HFFc6 (cell line): Measurements from ENCODE around the gene BARX1. TPM values are rescaled to one million over a fixed set of nuclear protein-coding genes. Genes with fewer than 3 reads are reported as not detected.

Source experiments
- DNase-seq: peaks from one replicate; pipeline ENCODE4 v3.0.0-alpha.2; 2018
- H3K27ac Mint-ChIP-seq: 2 replicates; pipeline ENCODE4 v1.8.0; 2020; ENCODE audit warnings: mild to moderate bottlenecking, mixed read lengths
- H3K27me3 Mint-ChIP-seq: 2 replicates; pipeline ENCODE4 v1.8.0; 2021; ENCODE audit warnings: mild to moderate bottlenecking, moderate library complexity, mixed read lengths; ENCODE audit not compliant: insufficient read depth
- H3K36me3 Mint-ChIP-seq: 2 replicates; pipeline ENCODE4 v1.8.0; 2021; ENCODE audit warnings: low read depth, mixed read lengths
- H3K4me1 Mint-ChIP-seq: 2 replicates; pipeline ENCODE4 v1.8.0; 2020; ENCODE audit warnings: low read depth, mixed read lengths
- H3K4me3 Mint-ChIP-seq: 2 replicates; pipeline ENCODE4 v1.8.0; 2020; ENCODE audit warnings: mild to moderate bottlenecking, moderate library complexity, mixed read lengths
- H3K9me3 Mint-ChIP-seq: 2 replicates; pipeline ENCODE4 v1.8.0; 2020; ENCODE audit warnings: mild to moderate bottlenecking, mixed read lengths
- long read RNA-seq: library from polyadenylated mRNA; unstranded; transcript quantifications from one replicate; pipeline ENCODE4 v2.0.0, GENCODE V29; 2019
- total RNA-seq, 6 experiments: library from RNA; stranded (reverse); fragmentation: NEBNext Ultra II Directional; extraction: Animal tissue kit (Norgen Biotek cat#: 25700); gene quantifications; 2 replicates in 1 of 6; 3 replicates in 5 of 6; pipeline ENCODE4 v1.2.3, GENCODE V29; 2021
- TF ChIP-seq, protein P1 (sequence below): fragments of 200-600 bp; sonication (generic); IDR thresholded peaks from 2 replicates; pipeline ENCODE4 v1.5.0; 2021; ENCODE audit warnings: antibody characterized with exemption, mild to moderate bottlenecking

BARX1 gene, protein sequence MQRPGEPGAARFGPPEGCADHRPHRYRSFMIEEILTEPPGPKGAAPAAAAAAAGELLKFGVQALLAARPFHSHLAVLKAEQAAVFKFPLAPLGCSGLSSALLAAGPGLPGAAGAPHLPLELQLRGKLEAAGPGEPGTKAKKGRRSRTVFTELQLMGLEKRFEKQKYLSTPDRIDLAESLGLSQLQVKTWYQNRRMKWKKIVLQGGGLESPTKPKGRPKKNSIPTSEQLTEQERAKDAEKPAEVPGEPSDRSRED
- total RNA-seq: not detected
- long read RNA-seq: 0 reads

DNA sequence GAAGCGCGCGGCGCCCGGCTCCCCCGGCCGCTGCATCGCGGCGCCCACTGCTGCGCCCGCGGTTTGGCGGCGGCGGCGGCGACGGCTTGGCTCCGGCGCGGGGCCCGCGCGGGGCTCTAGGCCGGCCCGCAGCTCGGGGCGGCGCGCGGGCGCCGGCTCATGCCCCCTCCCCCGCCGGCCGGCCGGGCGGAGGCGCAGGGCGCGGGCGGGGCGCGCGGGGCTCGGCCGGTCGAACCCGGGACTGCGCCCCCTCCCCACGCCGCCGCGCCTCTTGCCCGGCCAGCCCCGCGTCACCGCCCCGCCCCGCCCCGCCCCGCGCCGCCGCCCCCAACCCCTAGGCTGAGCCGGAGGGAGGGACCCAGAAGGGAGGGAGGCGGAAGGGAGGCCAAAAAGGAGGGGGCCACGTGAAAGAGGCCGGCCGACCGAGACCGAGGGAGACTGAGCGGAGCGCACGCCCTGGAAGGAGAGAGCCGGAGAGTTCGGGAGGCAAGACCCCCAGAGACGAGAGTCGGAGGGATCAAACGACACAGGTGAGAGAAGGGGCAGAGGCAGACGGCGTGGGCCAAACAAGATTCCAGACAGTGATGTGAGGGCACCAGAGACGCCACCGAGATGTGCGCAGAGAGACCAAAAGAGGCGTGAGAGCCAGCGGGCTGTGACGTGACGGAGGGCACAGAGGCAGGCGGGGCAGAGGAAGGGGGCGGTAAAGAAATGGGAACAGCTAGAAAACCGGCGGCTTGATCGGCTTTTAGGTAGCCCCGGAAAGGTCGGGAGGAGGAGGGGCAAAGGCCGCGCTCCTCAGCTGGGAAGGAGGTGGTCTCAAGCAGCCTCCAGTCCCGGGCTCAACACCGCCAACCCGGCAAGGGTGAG, at the start of gene BARX1:
Gene BARX1 (minus strand): TSS at position 245 of the 870 bp plus-strand sequence. CDS start 209 bp downstream, at position 36.
- peaks cover 59% of the 10 kb centered on the region for H3K27me3 Mint-ChIP-seq
- peaks cover 3% of the 10 kb centered on the region; the same call in 1 of the 2 replicates for H3K9me3 Mint-ChIP-seq
- H3K27ac Mint-ChIP-seq: no peak within 1 kb of the TSS
- no peaks in the 10 kb centered on the region; the same call in 1 of the 2 replicates for H3K36me3 Mint-ChIP-seq
- DNase-seq: no peak
- H3K4me1 Mint-ChIP-seq: peaks cover 5% of the 10 kb centered on the region
- H3K4me3 Mint-ChIP-seq: no peak within 1 kb of the TSS
- TF ChIP-seq, protein P1, sequence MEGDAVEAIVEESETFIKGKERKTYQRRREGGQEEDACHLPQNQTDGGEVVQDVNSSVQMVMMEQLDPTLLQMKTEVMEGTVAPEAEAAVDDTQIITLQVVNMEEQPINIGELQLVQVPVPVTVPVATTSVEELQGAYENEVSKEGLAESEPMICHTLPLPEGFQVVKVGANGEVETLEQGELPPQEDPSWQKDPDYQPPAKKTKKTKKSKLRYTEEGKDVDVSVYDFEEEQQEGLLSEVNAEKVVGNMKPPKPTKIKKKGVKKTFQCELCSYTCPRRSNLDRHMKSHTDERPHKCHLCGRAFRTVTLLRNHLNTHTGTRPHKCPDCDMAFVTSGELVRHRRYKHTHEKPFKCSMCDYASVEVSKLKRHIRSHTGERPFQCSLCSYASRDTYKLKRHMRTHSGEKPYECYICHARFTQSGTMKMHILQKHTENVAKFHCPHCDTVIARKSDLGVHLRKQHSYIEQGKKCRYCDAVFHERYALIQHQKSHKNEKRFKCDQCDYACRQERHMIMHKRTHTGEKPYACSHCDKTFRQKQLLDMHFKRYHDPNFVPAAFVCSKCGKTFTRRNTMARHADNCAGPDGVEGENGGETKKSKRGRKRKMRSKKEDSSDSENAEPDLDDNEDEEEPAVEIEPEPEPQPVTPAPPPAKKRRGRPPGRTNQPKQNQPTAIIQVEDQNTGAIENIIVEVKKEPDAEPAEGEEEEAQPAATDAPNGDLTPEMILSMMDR: no peak

DNA sequence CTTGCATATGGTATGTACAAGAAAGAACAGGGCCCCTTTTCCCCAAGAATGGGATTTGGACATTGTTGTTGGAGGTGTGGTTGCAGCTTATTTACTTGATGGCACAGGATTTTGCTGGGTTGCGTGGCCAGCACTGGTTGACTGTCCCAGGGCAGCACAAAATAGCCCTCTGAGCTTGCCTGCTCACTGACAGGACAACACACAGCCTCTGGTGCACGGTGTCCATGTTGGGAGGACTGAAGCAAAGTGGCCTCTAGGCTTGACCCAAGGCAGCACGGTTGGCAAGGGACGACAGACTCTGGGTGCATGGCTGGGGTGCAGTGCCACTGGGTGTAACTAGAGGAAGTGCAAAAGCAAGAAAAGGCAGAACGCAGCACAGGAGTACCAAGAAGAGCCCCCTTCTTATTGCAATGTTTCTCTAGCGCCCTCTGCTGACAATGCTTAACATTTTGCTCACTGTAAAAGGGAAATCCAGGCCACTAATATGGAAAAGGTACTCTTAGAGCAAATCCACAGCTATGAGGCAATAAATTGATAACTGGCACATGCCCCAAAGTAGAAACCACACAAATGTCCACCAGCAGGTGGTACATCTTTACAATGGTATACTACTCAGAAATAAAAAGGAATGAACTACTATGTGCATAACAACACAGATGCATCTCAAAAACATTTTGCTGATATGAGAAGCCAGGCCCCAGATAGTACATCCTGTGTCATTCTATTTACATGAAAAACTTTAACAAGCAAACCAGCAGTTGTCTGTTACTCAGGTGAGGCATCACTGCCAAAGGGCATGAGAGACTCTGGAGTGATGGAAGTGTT, 47.4 kb upstream of the BARX1 start:
- no peaks in the 10 kb centered on the region for H3K4me1 Mint-ChIP-seq
- TF ChIP-seq, protein P1: peak; percentile 82
- H3K36me3 Mint-ChIP-seq: no peaks in the 10 kb centered on the region
- H3K9me3 Mint-ChIP-seq: no peaks in the 10 kb centered on the region
- DNase-seq: peak; percentile 22
- H3K4me3 Mint-ChIP-seq: no peak overlapping the region
- H3K27ac Mint-ChIP-seq: no peak overlapping the region
- H3K27me3 Mint-ChIP-seq: peaks cover 23% of the 10 kb centered on the region

DNA sequence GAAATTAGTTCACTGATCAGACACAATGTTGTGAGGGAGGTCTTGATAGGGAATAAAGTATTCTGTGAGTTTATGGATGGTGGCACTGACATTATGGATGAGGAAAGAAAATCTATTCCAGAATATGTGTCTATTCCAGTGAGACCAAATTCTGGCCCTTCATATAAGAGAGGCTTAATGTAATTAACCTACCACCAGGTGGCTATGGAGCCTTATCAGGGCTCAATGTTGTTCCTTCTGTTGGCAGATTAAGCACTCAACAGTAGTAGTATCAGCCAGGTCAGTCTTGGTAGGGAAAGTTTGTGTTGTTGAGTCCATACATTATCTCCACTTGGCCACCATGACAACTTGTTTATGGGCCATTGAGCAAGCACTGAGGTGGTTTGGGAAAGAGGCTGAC, 41.7 kb upstream of the BARX1 start:
- TF ChIP-seq, protein P1: 0 out of 2 replicates have a peak, but pooled peaks have one; percentile 18
- no peaks in the 10 kb centered on the region for H3K9me3 Mint-ChIP-seq
- no peaks in the 10 kb centered on the region for H3K4me1 Mint-ChIP-seq
- no peak for DNase-seq
- no peak overlapping the region for H3K4me3 Mint-ChIP-seq
- H3K27ac Mint-ChIP-seq: no peak overlapping the region
- no peaks in the 10 kb centered on the region for H3K36me3 Mint-ChIP-seq
- peaks cover 13% of the 10 kb centered on the region; the same call in 1 of the 2 replicates for H3K27me3 Mint-ChIP-seq

DNA sequence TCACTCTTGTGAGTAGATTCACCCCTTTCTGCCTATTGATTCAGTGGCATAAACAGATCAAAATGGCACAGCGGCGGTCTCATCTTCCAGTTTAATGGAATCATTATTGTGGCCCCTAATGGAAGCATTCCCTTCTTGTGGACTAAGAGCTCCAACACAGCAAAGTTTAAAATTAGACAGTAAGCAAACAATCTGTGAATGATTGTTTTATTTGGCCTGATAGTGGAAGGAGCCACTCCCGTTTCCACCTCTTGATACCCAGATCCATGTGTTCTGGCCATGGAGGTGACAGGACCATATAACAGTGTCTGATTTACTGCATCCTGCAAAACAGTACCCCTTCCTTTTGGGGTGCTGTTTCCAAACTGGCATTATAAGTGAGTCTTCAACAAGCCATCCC, 41.2 kb upstream of the BARX1 start:
- Mint-ChIP-seq H3K27me3 (peaks cover 13% of the 10 kb centered on the region; the same call in 1 of the 2 replicates), H3K36me3 (no peaks in the 10 kb centered on the region), H3K27ac (no peak overlapping the region), H3K9me3 (no peaks in the 10 kb centered on the region), H3K4me1 (no peaks in the 10 kb centered on the region), H3K4me3 (no peak overlapping the region)
- TF ChIP-seq, protein P1: no peak
- no peak for DNase-seq

DNA sequence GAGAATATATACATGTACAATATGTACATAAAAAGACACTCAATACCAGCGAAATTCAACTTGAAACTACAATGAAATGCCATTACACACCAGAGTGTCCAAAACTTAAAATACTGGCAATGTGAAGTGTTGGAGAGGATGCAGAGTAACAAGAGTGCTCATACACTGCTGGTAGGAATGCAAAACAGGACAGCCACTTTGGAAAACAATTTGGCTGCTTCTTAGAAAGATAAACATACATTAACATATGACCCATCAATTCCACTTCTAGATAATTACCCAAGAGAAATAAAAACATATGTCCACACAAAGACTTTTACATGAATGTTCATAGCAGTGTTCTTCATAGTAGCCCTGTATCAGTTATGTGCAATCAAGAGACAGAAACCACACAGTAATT, 39.4 kb upstream of the BARX1 start:
- TF ChIP-seq, protein P1: no peak
- no peak for DNase-seq
- no peak overlapping the region for H3K27ac Mint-ChIP-seq
- H3K36me3 Mint-ChIP-seq: 0 out of 2 replicates have a peak, but pooled peaks cover 3% of the 10 kb centered on the region
- peaks cover 8% of the 10 kb centered on the region; the same call in 1 of the 2 replicates for H3K27me3 Mint-ChIP-seq
- H3K4me3 Mint-ChIP-seq: no peak overlapping the region
- no peaks in the 10 kb centered on the region for H3K4me1 Mint-ChIP-seq
- peaks cover 4% of the 10 kb centered on the region; the same call in 1 of the 2 replicates for H3K9me3 Mint-ChIP-seq
